Measurements from ENCODE around the gene ZNF282. TPM values are rescaled to one million over a fixed set of nuclear protein-coding genes. Genes with fewer than 3 reads are reported as not detected.

The ZNF282 gene
- total and polyA plus RNA-seq, 2 donors from 2014 or later, result 9.3 to 24.5 TPM

- no peaks in the 10 kb centered on the region for H3K9me3 ChIP-seq (ENCODE audit: control insufficient read depth in 2 of 3, insufficient read depth in 1 of 3, low read length in 3 of 3)
- no peak for TF ChIP-seq CTCF (IDR thresholded peaks at IDR 0.05; ENCODE audit: borderline replicate concordance, extremely low read depth, insufficient read depth)
- intact Hi-C loops (cut with DNase I), result no loop called here
- no peak overlapping the region for H3K27ac ChIP-seq (ENCODE audit: low read depth in 2 of 2, low read length in 2 of 2)
- DNase-seq, result no peak
- H3K4me3 ChIP-seq (ENCODE audit: low read length in 3 of 3), result peak overlapping the region; percentile 75 to 92 (median 78)
- peaks cover 0 to 11% (median 5%) of the 10 kb centered on the region in 3 donors for H3K4me1 ChIP-seq (ENCODE audit: control insufficient read depth in 2 of 3, insufficient read depth in 2 of 3, low read depth in 1 of 3, low read length in 3 of 3)
- H3K27me3 ChIP-seq (ENCODE audit: control insufficient read depth, insufficient read depth, low read length), result no peaks in the 10 kb centered on the region
- no peak for FAIRE-seq
- peaks cover 11 to 25% (median 19%) of the 10 kb centered on the region in 3 donors for H3K36me3 ChIP-seq (ENCODE audit: control insufficient read depth in 2 of 3, insufficient read depth in 3 of 3, low read length in 3 of 3)
- peak overlapping the region in 2 of 3 donors; percentile 87 to 93 for H3K9ac ChIP-seq (ENCODE audit: low read length in 3 of 3)
These were observed 1.4 kb downstream of the ZNF282 start for GRCh38 chr7:149196705-149197171.

GRCh38 chr7:149197675-149198074 is 2.3 kb downstream of the ZNF282 start:
- no peak for TF ChIP-seq CTCF (IDR thresholded peaks at IDR 0.05; ENCODE audit: borderline replicate concordance, extremely low read depth, insufficient read depth)
- Histone ChIP-seq H3K36me3 (ENCODE audit: control insufficient read depth in 2 of 3, insufficient read depth in 3 of 3, low read length in 3 of 3) (peaks cover 11 to 26% (median 19%) of the 10 kb centered on the region in 3 donors), H3K9ac (ENCODE audit: low read length in 3 of 3) (no peak overlapping the region), H3K27me3 (ENCODE audit: control insufficient read depth, insufficient read depth, low read length) (no peaks in the 10 kb centered on the region), H3K27ac (ENCODE audit: low read depth in 2 of 2, low read length in 2 of 2) (no peak overlapping the region), H3K9me3 (ENCODE audit: control insufficient read depth in 2 of 3, insufficient read depth in 1 of 3, low read length in 3 of 3) (no peaks in the 10 kb centered on the region), H3K4me1 (ENCODE audit: control insufficient read depth in 2 of 3, insufficient read depth in 2 of 3, low read depth in 1 of 3, low read length in 3 of 3) (peaks cover 0 to 11% (median 5%) of the 10 kb centered on the region in 3 donors), H3K4me3 (ENCODE audit: low read length in 3 of 3) (no peak overlapping the region)
- intact Hi-C loops (cut with DNase I), result no loop called here
- DNase-seq (no peak), FAIRE-seq (no peak)

DNA sequence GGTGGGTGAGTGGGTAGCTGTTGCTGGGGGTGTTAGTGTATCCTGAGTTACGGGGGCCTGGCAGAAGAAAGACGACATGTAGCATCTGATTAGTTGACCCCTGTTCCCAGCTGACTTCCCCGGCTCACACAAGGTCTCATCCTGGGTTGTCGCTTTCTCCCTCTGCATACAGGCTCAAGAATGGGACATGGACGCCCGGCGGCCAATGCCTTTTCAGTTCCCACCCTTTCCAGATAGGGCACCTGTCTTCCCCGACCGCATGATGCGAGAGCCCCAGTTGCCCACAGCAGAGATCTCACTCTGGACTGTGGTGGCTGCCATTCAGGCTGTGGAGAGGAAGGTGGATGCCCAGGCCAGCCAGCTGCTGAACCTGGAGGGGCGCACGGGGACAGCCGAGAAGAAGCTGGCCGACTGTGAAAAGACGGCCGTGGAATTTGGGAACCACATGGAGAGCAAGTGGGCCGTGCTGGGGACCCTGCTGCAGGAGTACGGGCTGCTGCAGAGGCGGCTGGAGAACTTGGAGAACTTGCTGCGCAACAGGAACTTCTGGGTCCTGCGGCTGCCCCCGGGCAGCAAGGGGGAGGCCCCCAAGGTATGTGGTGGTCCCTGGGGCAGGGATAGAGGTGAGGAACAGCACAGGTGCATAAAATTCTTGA is 2.9 kb downstream of the ZNF282 start:
- no peak overlapping the region for H3K4me3 ChIP-seq (ENCODE audit: low read length in 3 of 3)
- no peaks in the 10 kb centered on the region for H3K9me3 ChIP-seq (ENCODE audit: control insufficient read depth in 2 of 3, insufficient read depth in 1 of 3, low read length in 3 of 3)
- peaks cover 16 to 32% (median 25%) of the 10 kb centered on the region in 3 donors for H3K36me3 ChIP-seq (ENCODE audit: control insufficient read depth in 2 of 3, insufficient read depth in 3 of 3, low read length in 3 of 3)
- H3K27me3 ChIP-seq (ENCODE audit: control insufficient read depth, insufficient read depth, low read length), result no peaks in the 10 kb centered on the region
- peaks cover 0 to 11% (median 5%) of the 10 kb centered on the region in 3 donors for H3K4me1 ChIP-seq (ENCODE audit: control insufficient read depth in 2 of 3, insufficient read depth in 2 of 3, low read depth in 1 of 3, low read length in 3 of 3)
- H3K9ac ChIP-seq (ENCODE audit: low read length in 3 of 3), result no peak overlapping the region
- DNase-seq (no peak), FAIRE-seq (no peak)
- no peak overlapping the region for H3K27ac ChIP-seq (ENCODE audit: low read depth in 2 of 2, low read length in 2 of 2)
- no peak for TF ChIP-seq CTCF (IDR thresholded peaks at IDR 0.05; ENCODE audit: borderline replicate concordance, extremely low read depth, insufficient read depth)
- intact Hi-C loops (cut with DNase I), result no loop called here
